Endodermal cell (in vitro differentiated cells): ENCODE data around the gene SYP. TPM values are rescaled to one million over a fixed set of nuclear protein-coding genes. Genes with fewer than 3 reads are reported as not detected.

Experiments
- DNase-seq: peaks from one replicate; pipeline ENCODE4 v3.0.0-alpha.2; 2017
- H3K27ac ChIP-seq: 2 replicates; pipeline ENCODE4 v1.5.1; 2013; ENCODE audit warnings: mild to moderate bottlenecking, low read depth, low read length, moderate library complexity
- H3K27me3 ChIP-seq: 2 replicates; pipeline ENCODE4 v1.6.1; 2013; ENCODE audit warnings: mild to moderate bottlenecking, low read length, moderate library complexity; ENCODE audit not compliant: insufficient read depth, control insufficient read depth, poor library complexity, severe bottlenecking
- H3K36me3 ChIP-seq: 2 replicates; pipeline ENCODE4 v1.7.0; 2013; ENCODE audit warnings: mild to moderate bottlenecking, low read length, moderate library complexity; ENCODE audit not compliant: control insufficient read depth, insufficient read depth
- H3K4me1 ChIP-seq: one replicate; pipeline ENCODE4 v1.7.0; 2013; ENCODE audit warnings: low read length; ENCODE audit not compliant: control insufficient read depth, insufficient read depth
- H3K4me3 ChIP-seq: 2 replicates; pipeline ENCODE4 v1.5.1; 2013; ENCODE audit warnings: mild to moderate bottlenecking, low read length, moderate library complexity
- H3K9ac ChIP-seq: 2 replicates; pipeline ENCODE4 v1.6.1; 2013; ENCODE audit warnings: mild to moderate bottlenecking, low read length, moderate library complexity; ENCODE audit not compliant: poor library complexity, severe bottlenecking; ENCODE audit errors: extremely low read depth
- H3K9me3 ChIP-seq: 2 replicates; pipeline ENCODE4 v1.6.1; 2013; ENCODE audit warnings: mild to moderate bottlenecking, low read length, moderate library complexity; ENCODE audit not compliant: control insufficient read depth
- H3K27ac Mint-ChIP-seq: 2 replicates; pipeline ENCODE4 v1.8.0; 2020; ENCODE audit warnings: mixed read lengths
- H3K27me3 Mint-ChIP-seq: 2 replicates; pipeline ENCODE4 v1.8.0; 2021; ENCODE audit warnings: mild to moderate bottlenecking, mixed read lengths; ENCODE audit not compliant: insufficient read depth
- H3K36me3 Mint-ChIP-seq: 2 replicates; pipeline ENCODE4 v1.8.0; 2020; ENCODE audit warnings: low read depth, mixed read lengths
- H3K4me1 Mint-ChIP-seq: 2 replicates; pipeline ENCODE4 v1.8.0; 2020; ENCODE audit warnings: mixed read lengths
- H3K4me3 Mint-ChIP-seq: 2 replicates; pipeline ENCODE4 v1.8.0; 2020; ENCODE audit warnings: mild to moderate bottlenecking, moderate library complexity, mixed read lengths
- H3K9me3 Mint-ChIP-seq: 2 replicates; pipeline ENCODE4 v1.8.0; 2020; ENCODE audit warnings: mild to moderate bottlenecking, mixed read lengths
- CTCF ChIP-seq: fragments of 200-600 bp; sonication (generic); conservative IDR thresholded peaks from 2 replicates; pipeline ENCODE4 v1.5.0; 2021; ENCODE audit warnings: antibody characterized with exemption, mild to moderate bottlenecking
- WGBS, 2 experiments: methylation state at CpG; one replicate each; pipeline versions ENCODE4 v1.1.5 to v1.1.7; 2013; ENCODE audit warnings: missing lambda C conversion rate in 2 of 2, mixed read lengths in 1 of 2; ENCODE audit not compliant: insufficient coverage in 1 of 2, insufficient read length in 1 of 2; 5-methylcytosine and 5-hydroxymethylcytosine counted together
- total RNA-seq, 2 donors: library from RNA; stranded (reverse); fragmentation: NEBNext Ultra II Directional in 1 of 2; extraction: Animal tissue kit (Norgen Biotek cat#: 25700) in 1 of 2; gene quantifications; 2 replicates in 1 of 2; 3 replicates in 1 of 2; pipeline ENCODE4 v1.2.1, GENCODE V29; 2021

SYP gene
- total RNA-seq, 2 donors from 2014 or later, result 0.48 to 0.51 TPM

DNA sequence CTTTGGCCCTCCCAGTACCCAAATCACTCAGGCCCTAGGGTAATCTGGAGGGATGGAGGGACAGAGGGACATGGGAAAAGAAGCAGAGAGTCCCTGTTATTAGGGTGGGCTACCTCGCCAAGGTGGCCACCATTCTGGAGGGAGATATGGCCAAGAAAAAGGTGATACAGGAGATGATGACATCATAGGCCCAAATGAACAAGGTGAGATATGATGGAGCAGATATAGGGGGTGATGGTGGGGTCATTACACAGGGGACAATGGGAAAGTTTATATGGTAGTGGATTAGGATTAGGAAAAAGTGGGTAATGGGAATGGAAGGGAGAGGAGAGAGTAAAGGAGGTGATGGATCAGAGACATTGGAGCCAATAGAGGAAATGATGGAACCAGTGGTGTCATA lies 12.9 kb upstream of the SYP start:
- Histone ChIP-seq H3K27me3 (no peaks in the 10 kb centered on the region), H3K4me3 (no peak overlapping the region), H3K9ac (no peak overlapping the region), H3K27ac (no peak overlapping the region), H3K4me1 (no peaks in the 10 kb centered on the region), H3K9me3 (no peaks in the 10 kb centered on the region), H3K36me3 (no peaks in the 10 kb centered on the region)
- WGBS, 2 experiments, result 63% methylated on average over 1 of the region's 1 CpG; no CpG with 5 or more reads in 1 of the 2 experiments
- Mint-ChIP-seq H3K36me3 (no peaks in the 10 kb centered on the region), H3K27ac (no peak overlapping the region), H3K27me3 (peaks cover 8% of the 10 kb centered on the region), H3K4me1 (no peaks in the 10 kb centered on the region), H3K9me3 (peaks cover 84% of the 10 kb centered on the region), H3K4me3 (no peak overlapping the region)
- no peak for TF ChIP-seq CTCF
- no peak for DNase-seq

DNA sequence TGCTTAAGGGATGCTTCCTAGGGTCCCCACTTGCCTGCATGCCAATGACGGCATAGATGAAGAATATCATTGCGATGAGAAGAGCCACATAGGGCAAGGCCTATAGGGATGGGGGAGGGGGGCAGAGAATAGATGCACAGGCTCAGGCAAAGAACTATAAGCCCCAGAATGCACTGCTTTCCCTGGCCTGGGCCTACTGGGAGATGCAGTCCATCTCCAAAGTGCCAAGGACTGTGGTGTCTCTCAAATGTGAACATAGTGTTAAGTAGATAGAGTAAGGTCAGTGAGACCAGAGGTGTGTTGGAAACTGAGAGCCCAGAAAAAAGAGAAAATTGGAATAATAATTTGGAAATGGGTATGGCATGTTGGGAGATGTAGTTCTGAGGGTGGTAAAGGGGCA lies 12.2 kb upstream of the SYP start:
- WGBS, 2 experiments, result 85% methylated on average over 2 of the region's 2 CpGs; no CpG with 5 or more reads in 1 of the 2 experiments
- H3K9me3 Mint-ChIP-seq, result peaks cover 78% of the 10 kb centered on the region
- Histone ChIP-seq H3K27me3 (no peaks in the 10 kb centered on the region), H3K4me3 (no peak overlapping the region), H3K36me3 (no peaks in the 10 kb centered on the region), H3K9ac (no peak overlapping the region), H3K9me3 (no peaks in the 10 kb centered on the region), H3K27ac (no peak overlapping the region), H3K4me1 (no peaks in the 10 kb centered on the region)
- H3K36me3 Mint-ChIP-seq, result no peaks in the 10 kb centered on the region
- no peaks in the 10 kb centered on the region for H3K4me1 Mint-ChIP-seq
- TF ChIP-seq CTCF, result no peak
- no peak overlapping the region for H3K27ac Mint-ChIP-seq
- peaks cover 8% of the 10 kb centered on the region for H3K27me3 Mint-ChIP-seq
- no peak overlapping the region for H3K4me3 Mint-ChIP-seq
- no peak for DNase-seq

DNA sequence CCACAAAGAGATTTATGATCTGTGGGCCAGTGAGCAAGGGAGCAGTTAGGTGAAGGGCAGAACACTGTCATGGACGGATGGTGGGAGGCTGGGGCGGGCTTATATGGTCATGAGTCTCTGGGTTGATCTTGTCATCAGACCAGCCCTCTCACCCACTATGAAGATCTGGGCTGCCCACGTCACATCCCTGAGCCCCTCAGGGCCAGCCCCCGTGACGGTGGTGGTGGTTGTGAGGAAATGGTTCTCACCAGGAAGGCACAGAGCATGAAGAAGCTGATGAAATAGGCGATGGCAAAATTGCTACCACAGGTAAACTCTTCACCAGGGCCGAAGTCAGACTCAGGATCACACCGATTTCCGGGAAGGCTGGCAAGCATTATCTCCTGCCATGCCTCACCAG lies 11.1 kb upstream of the SYP start:
- H3K9ac ChIP-seq, result no peak overlapping the region
- H3K4me3 ChIP-seq, result no peak overlapping the region
- Mint-ChIP-seq H3K27ac (no peak overlapping the region), H3K4me3 (no peak overlapping the region), H3K27me3 (peaks cover 7% of the 10 kb centered on the region), H3K36me3 (no peaks in the 10 kb centered on the region), H3K4me1 (no peaks in the 10 kb centered on the region), H3K9me3 (peaks cover 71% of the 10 kb centered on the region)
- H3K27ac ChIP-seq, result no peak overlapping the region
- no peaks in the 10 kb centered on the region for H3K9me3 ChIP-seq
- H3K36me3 ChIP-seq, result no peaks in the 10 kb centered on the region
- no peak for DNase-seq
- no peaks in the 10 kb centered on the region for H3K4me1 ChIP-seq
- H3K27me3 ChIP-seq, result no peaks in the 10 kb centered on the region
- WGBS, 2 experiments, result 91% methylated on average over 7 of the region's 9 CpGs; no CpG with 5 or more reads in 1 of the 2 experiments
- TF ChIP-seq CTCF, result no peak
